H1 (cell line): ENCODE measurements around the gene EIPR1. TPM values are rescaled to one million over a fixed set of nuclear protein-coding genes. Genes with fewer than 3 reads are reported as not detected.

ENCODE experiments used
- CTCF ChIA-PET: fragments of 300-600 bp; sonication (Branson Sonifier 250); formaldehyde crosslinking; loops from one replicate; lab custom pipeline; 2021; ENCODE audit not compliant: partially characterized antibody; lab: Charles Lee
- POLR2A ChIA-PET: fragments of 300-600 bp; sonication (Branson Sonifier 250); formaldehyde crosslinking; loops from one replicate; lab custom pipeline; 2021; ENCODE audit warnings: inconsistent platforms; ENCODE audit not compliant: partially characterized antibody; lab: Charles Lee
- DNase-seq, 2 experiments: peaks; one replicate each; pipeline versions ENCODE4 v3.0.0 to v3.0.0-alpha.2; 2010 to 2022; ENCODE audit warnings: low spot score in 2 of 2, low read depth in 1 of 2, mixed read lengths in 1 of 2
- FAIRE-seq: peaks from 2 replicates; lab custom pipeline; 2011; peaks lifted over from hg19 to GRCh38; lab: Jason Lieb, UNC
- H2AFZ ChIP-seq: 2 replicates; pipeline ENCODE4 v1.8.1; 2012; ENCODE audit warnings: low read length, inconsistent platforms
- H2AK5ac ChIP-seq: 2 replicates; pipeline ENCODE4 v1.6.1; 2013; ENCODE audit warnings: low read depth, low read length
- H2BK120ac ChIP-seq: replicated peaks from 2 replicates; pipeline ENCODE3; 2013; ENCODE audit warnings: low read depth, low read length, inconsistent platforms
- H2BK12ac ChIP-seq: 2 replicates; pipeline ENCODE4 v1.6.1; 2013; ENCODE audit warnings: low read depth, low read length
- H2BK15ac ChIP-seq: 2 replicates; pipeline ENCODE4 v1.6.1; 2013; ENCODE audit warnings: low read length
- H2BK20ac ChIP-seq: 2 replicates; pipeline ENCODE4 v1.6.1; 2013; ENCODE audit warnings: low read length
- H2BK5ac ChIP-seq: 2 replicates; pipeline ENCODE4 v1.6.1; 2013; ENCODE audit warnings: low read depth, low read length
- H3K14ac ChIP-seq: 2 replicates; pipeline ENCODE4 v1.6.1; 2013; ENCODE audit warnings: inconsistent platforms; ENCODE audit not compliant: insufficient read length
- H3K18ac ChIP-seq: 2 replicates; pipeline ENCODE4 v1.6.1; 2013; ENCODE audit warnings: low read length; ENCODE audit errors: extremely low read depth
- H3K23ac ChIP-seq: 2 replicates; pipeline ENCODE4 v1.6.1; 2013; ENCODE audit warnings: inconsistent platforms; ENCODE audit not compliant: insufficient read length
- H3K23me2 ChIP-seq: 2 replicates; pipeline ENCODE4 v1.6.1; 2013; ENCODE audit warnings: low read depth, low read length
- H3K27ac ChIP-seq: 2 replicates; pipeline ENCODE4 v1.6.1; 2011; ENCODE audit warnings: low read depth, low read length, inconsistent platforms
- H3K27me3 ChIP-seq, 4 experiments: replicated peaks in 1 of 4; 1 replicate in 1 of 4; 2 replicates in 3 of 4; pipeline versions ENCODE4 v1.6.1 to v1.8.1; 2011 to 2013; ENCODE audit warnings: low read length in 3 of 4, mild to moderate bottlenecking in 3 of 4, inconsistent platforms in 2 of 4, mixed read lengths in 2 of 4, moderate library complexity in 1 of 4; ENCODE audit not compliant: control insufficient read depth in 3 of 4, insufficient read depth in 3 of 4; ENCODE audit errors: extremely low read depth in 1 of 4
- H3K36me3 ChIP-seq, 4 experiments: 2 replicates each; pipeline versions ENCODE4 v1.6.1 to v1.8.1; 2011 to 2013; ENCODE audit warnings: mild to moderate bottlenecking in 4 of 4, low read length in 3 of 4, moderate library complexity in 2 of 4, control low read depth in 1 of 4, inconsistent platforms in 1 of 4; ENCODE audit not compliant: insufficient read depth in 4 of 4, control insufficient read depth in 2 of 4
- H3K4ac ChIP-seq: replicated peaks from 2 replicates; pipeline ENCODE3; 2013; ENCODE audit warnings: low read length, low read depth, mixed read lengths, inconsistent platforms; ENCODE audit not compliant: insufficient read length
- H3K4me1 ChIP-seq, 4 experiments: replicated peaks in 1 of 4; 1 replicate in 1 of 4; 2 replicates in 3 of 4; pipeline versions ENCODE4 v1.6.1 to v1.8.1; 2011 to 2013; ENCODE audit warnings: low read length in 3 of 4, inconsistent platforms in 2 of 4, mixed read lengths in 1 of 4; ENCODE audit not compliant: insufficient read depth in 4 of 4, control insufficient read depth in 3 of 4
- H3K4me2 ChIP-seq, 2 experiments: 2 replicates each; pipeline versions ENCODE4 v1.6.1 to v1.8.1; 2011 to 2013; ENCODE audit warnings: low read depth in 2 of 2, low read length in 2 of 2, control low read depth in 1 of 2, inconsistent platforms in 1 of 2, mild to moderate bottlenecking in 1 of 2; ENCODE audit not compliant: insufficient read depth in 1 of 2
- H3K4me3 ChIP-seq, 4 experiments: fragments of 200-600, 300-600 bp in 1 of 4; sonication (generic), shearing (Covaris generic), sonication (Bioruptor Twin) in 1 of 4; 2 replicates each; pipeline versions ENCODE4 v1.5.1 to v1.8.1; 2011 to 2016; ENCODE audit warnings: low read length in 4 of 4, low read depth in 3 of 4, control low read depth in 2 of 4, inconsistent platforms in 2 of 4, mild to moderate bottlenecking in 2 of 4, mixed read lengths in 1 of 4, moderate library complexity in 1 of 4; ENCODE audit not compliant: insufficient read depth in 2 of 4; ENCODE audit errors: extremely low read depth in 1 of 4
- H3K56ac ChIP-seq: replicated peaks from 2 replicates; pipeline ENCODE3; 2013; ENCODE audit warnings: low read depth, mild to moderate bottlenecking, mixed read lengths, low read length, inconsistent platforms; ENCODE audit not compliant: insufficient read length
- H3K79me1 ChIP-seq: 2 replicates; pipeline ENCODE4 v1.6.1; 2013; ENCODE audit warnings: low read depth, low read length, control low read depth
- H3K79me2 ChIP-seq, 2 experiments: 2 replicates each; pipeline versions ENCODE4 v1.6.1 to v1.8.1; 2012 to 2013; ENCODE audit warnings: low read length in 2 of 2, mild to moderate bottlenecking in 2 of 2, inconsistent platforms in 1 of 2; ENCODE audit not compliant: insufficient read depth in 2 of 2, control insufficient read depth in 1 of 2
- H3K9ac ChIP-seq, 4 experiments: replicated peaks in 1 of 4; 1 replicate in 1 of 4; 2 replicates in 3 of 4; pipeline versions ENCODE4 v1.6.1 to v1.8.1; 2011 to 2013; ENCODE audit warnings: low read depth in 3 of 4, low read length in 3 of 4, control low read depth in 2 of 4, mild to moderate bottlenecking in 2 of 4, moderate library complexity in 2 of 4, inconsistent platforms in 1 of 4; ENCODE audit errors: extremely low read depth in 1 of 4
- H3K9me3 ChIP-seq, 2 experiments: 2 replicates each; pipeline versions ENCODE4 v1.6.1 to v1.8.1; 2012 to 2013; ENCODE audit warnings: mild to moderate bottlenecking in 2 of 2, moderate library complexity in 2 of 2, control low read depth in 1 of 2, inconsistent platforms in 1 of 2, low read depth in 1 of 2, low read length in 1 of 2, mixed read lengths in 1 of 2; ENCODE audit not compliant: insufficient read depth in 2 of 2
- H4K20me1 ChIP-seq, 2 experiments: replicated peaks in 1 of 2; 2 replicates each; pipeline versions ENCODE3 to v1.8.1; 2011 to 2013; ENCODE audit warnings: inconsistent platforms in 2 of 2, low read length in 2 of 2, mild to moderate bottlenecking in 1 of 2; ENCODE audit not compliant: insufficient read depth in 2 of 2, control insufficient read depth in 1 of 2
- H4K5ac ChIP-seq: 2 replicates; pipeline ENCODE4 v1.6.1; 2013; ENCODE audit warnings: low read length, low read depth, mixed read lengths, inconsistent platforms; ENCODE audit not compliant: insufficient read length
- H4K8ac ChIP-seq: 2 replicates; pipeline ENCODE4 v1.8.0; 2013; ENCODE audit warnings: mild to moderate bottlenecking, moderate library complexity, low read length, inconsistent platforms; ENCODE audit not compliant: insufficient read depth; ENCODE audit errors: extremely low read depth
- H4K91ac ChIP-seq: replicated peaks from 2 replicates; pipeline ENCODE3; 2013; ENCODE audit warnings: low read length, mixed read lengths, inconsistent platforms; ENCODE audit not compliant: insufficient read length
- ATF2 ChIP-seq: IDR thresholded peaks from 2 replicates; pipeline ENCODE4 v1.6.1; 2012; ENCODE audit warnings: low read length, inconsistent platforms
- BRCA1 ChIP-seq: IDR thresholded peaks from 2 replicates; pipeline ENCODE4 v1.6.1; 2012; ENCODE audit warnings: low read depth, low read length, improper control_type of control experiment
- CEBPB ChIP-seq: IDR thresholded peaks from 2 replicates; pipeline ENCODE4 v1.6.1; 2012; ENCODE audit warnings: low read depth, low read length
- CREB1 ChIP-seq: IDR thresholded peaks from 2 replicates; pipeline ENCODE4 v1.6.1; 2012; ENCODE audit warnings: inconsistent platforms
- EGR1 ChIP-seq: IDR thresholded peaks from 2 replicates; pipeline ENCODE4 v1.6.1; 2011; ENCODE audit warnings: low read depth, low read length, borderline replicate concordance
- EP300 ChIP-seq, 2 experiments: IDR thresholded peaks; 1 replicate in 1 of 2; 2 replicates in 1 of 2; pipeline ENCODE4 v1.6.1; 2011 to 2012; ENCODE audit warnings: low read depth in 2 of 2, low read length in 2 of 2, mild to moderate bottlenecking in 2 of 2, borderline replicate concordance in 1 of 2, inconsistent platforms in 1 of 2, moderate library complexity in 1 of 2
- JUND ChIP-seq: IDR thresholded peaks from 2 replicates; pipeline ENCODE4 v1.6.1; 2011; ENCODE audit warnings: mild to moderate bottlenecking, improper control_type of control experiment, low read length
- MAX ChIP-seq: IDR thresholded peaks from 2 replicates; pipeline ENCODE4 v1.6.1; 2012; ENCODE audit warnings: inconsistent platforms
- SIX5 ChIP-seq: IDR thresholded peaks from 2 replicates; pipeline ENCODE4 v1.6.1; 2011; ENCODE audit warnings: mild to moderate bottlenecking, low read depth, low read length
- SP4 ChIP-seq: IDR thresholded peaks from 2 replicates; pipeline ENCODE4 v1.6.1; 2012; ENCODE audit warnings: low read length, inconsistent platforms
- ZNF274 ChIP-seq: IDR thresholded peaks from 2 replicates; pipeline ENCODE4 v1.7.0; 2012; ENCODE audit warnings: low read length, borderline replicate concordance; ENCODE audit errors: extremely low read depth
- WGBS, 2 experiments: shearing (Covaris generic) in 1 of 2; methylation state at CpG; one replicate each; pipeline versions ENCODE4 v1.1.6 to v1.1.7; 2013 to 2015; ENCODE audit warnings: low lambda C conversion rate in 2 of 2, mixed read lengths in 2 of 2, inconsistent platforms in 1 of 2, low coverage in 1 of 2, missing lambda C conversion rate in 1 of 2; ENCODE audit not compliant: insufficient replicate concordance in 2 of 2, insufficient coverage in 1 of 2, insufficient read length in 1 of 2; ENCODE audit errors: extremely low coverage in 1 of 2, missing lambda C conversion rate in 1 of 2; 5-methylcytosine and 5-hydroxymethylcytosine counted together
- polyA plus RNA-seq, 7 experiments: library from polyadenylated mRNA; depleted of rRNA in 3 of 7; stranded (reverse) in 5 of 7; unstranded in 2 of 7; fragments of >200 nt in 5 of 7; fragments of 200-250 nt in 2 of 7; gene quantifications; 1 replicate in 5 of 7; 2 replicates in 1 of 7; 4 replicates in 1 of 7; pipeline versions ENCODE4 v1.2.1 to v1.2.3, GENCODE V29; 2011 to 2013; ENCODE audit warnings: missing spikeins in 2 of 7, mixed read lengths in 2 of 7
- total RNA-seq: library from RNA; stranded (reverse); fragmentation: NEBNext Ultra II Directional; extraction: Animal tissue kit (Norgen Biotek cat#: 25700); gene quantifications from 2 replicates; pipeline ENCODE4 v1.2.1, GENCODE V29; 2021

EIPR1 gene
- total and polyA plus RNA-seq, 2 of the 8 experiments (the other 6 are each of a cell fraction or from before 2014, with no cell fraction given): 26.3 to 56.4 TPM

DNA sequence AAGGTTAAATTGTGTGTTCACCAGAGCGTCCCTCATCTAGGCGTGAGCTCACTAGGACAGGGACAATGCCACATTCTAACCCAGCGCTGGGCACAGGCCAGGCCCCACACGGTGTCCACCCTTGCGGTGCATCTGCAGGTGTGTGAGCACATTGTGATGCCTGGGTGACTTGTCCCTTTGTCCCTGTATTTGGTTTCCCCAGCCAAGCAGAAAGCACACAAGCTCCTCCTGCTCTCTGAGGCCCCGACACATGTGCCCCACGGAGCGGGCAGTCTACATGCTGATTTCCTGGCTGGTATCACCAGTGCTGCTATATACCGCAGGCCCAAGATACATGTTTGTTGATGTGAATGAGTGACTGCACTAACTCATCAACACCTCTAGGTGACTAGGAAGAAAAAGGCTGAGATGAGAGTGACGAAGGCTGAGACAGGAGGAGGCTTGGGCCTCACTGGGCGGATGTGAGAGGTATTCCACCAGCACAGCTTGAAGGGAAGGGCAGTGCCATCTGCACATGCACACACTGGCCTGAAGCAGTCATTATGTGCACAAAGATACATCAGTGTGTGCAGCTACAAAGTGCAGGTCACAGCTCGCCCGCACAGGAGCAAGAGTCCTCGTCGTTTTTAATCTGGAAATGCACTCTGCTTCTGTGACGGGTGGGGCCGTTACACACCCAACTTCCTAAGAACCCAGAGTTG is 205.9 kb downstream of the EIPR1 start:
- Histone ChIP-seq H3K4me3 (no peak overlapping the region), H2BK20ac (no peak overlapping the region), H4K91ac (no peak overlapping the region), H3K36me3 (no peaks in the 10 kb centered on the region), H4K8ac (no peak overlapping the region), H3K4me1 (peaks cover 0 to 10% (median 7%) of the 10 kb centered on the region in 4 experiments; a peak in 4 of 7 replicates), H2BK15ac (no peak overlapping the region), H4K5ac (no peak overlapping the region), H3K9ac (no peak overlapping the region), H2BK12ac (no peak overlapping the region), H2AFZ (no peak overlapping the region), H3K27me3 (no peaks in the 10 kb centered on the region), H3K79me2 (no peaks in the 10 kb centered on the region), H3K4me2 (no peak overlapping the region), H4K20me1 (no peaks in the 10 kb centered on the region), H3K9me3 (no peaks in the 10 kb centered on the region), H3K4ac (no peak overlapping the region), H3K27ac (no peak overlapping the region), H3K18ac (no peak overlapping the region), H2AK5ac (no peak overlapping the region), H3K14ac (no peak overlapping the region), H3K56ac (no peak overlapping the region), H2BK120ac (no peak overlapping the region), H3K23me2 (no peaks in the 10 kb centered on the region), H3K23ac (no peak overlapping the region), H2BK5ac (no peak overlapping the region; the same call in 1 of the 2 replicates), H3K79me1 (0 out of 2 replicates have a peak, but pooled peaks cover 3% of the 10 kb centered on the region)
- ChIA-PET CTCF (interaction anchor here (0.5 to 1.3 kb wide), 3 partner anchors 14 to 544 kb away, joined by 3 to 5 read pairs (median 3); no protein-coding TSS in a partner anchor), POLR2A (interaction anchor here (0.7 kb wide), 1 partner anchor 65 kb away, joined by 3 read pairs; no protein-coding TSS in a partner anchor)
- DNase-seq (no peak), FAIRE-seq (no peak)
- WGBS, 2 experiments: 79% methylated on average over 16 of the region's 17 CpGs; no CpG with 5 or more reads in 1 of the 2 experiments
- TF ChIP-seq EGR1 (no peak), BRCA1 (no peak), CREB1 (no peak), ATF2 (no peak), EP300 (IDR thresholded peaks at IDR 0.05; ENCODE audit: borderline replicate concordance in 1 of 2, low read depth in 2 of 2, low read length in 2 of 2) (no peak), SP4 (no peak), SIX5 (no peak), JUND (no peak), MAX (no peak), CEBPB (no peak), ZNF274 (no peak)
